ENCODE results near the gene CHPT1.
"Not testable (repeated sequence)": the region's sequence is repeated elsewhere in the genome, so short reads cannot be mapped to it uniquely, and the experiment has no call there.

The CHPT1 gene

GRCh38 chr12:101722392-101722791 lies 25.0 kb downstream of the CHPT1 start:
- no peak for DNase-seq (ENCODE audit: low spot score)

DNA sequence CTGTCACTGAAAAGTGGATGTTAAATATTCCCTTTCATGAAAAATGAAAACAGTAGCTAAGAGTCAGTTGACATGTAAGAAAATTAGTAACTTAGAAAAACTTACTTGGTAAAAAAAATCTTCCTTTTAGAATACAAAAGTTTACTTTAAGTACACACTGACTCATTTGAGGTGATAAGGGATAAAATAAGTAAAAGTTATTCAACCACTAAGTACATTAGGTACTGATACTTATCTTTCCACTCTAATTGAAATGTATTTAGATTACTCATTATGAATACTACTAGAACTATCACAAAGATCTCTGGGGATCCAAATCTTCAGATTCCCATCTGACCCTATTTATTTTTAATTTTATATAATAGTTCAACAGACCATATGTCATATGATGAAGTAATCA lies 29.7 kb downstream of the CHPT1 start:
- DNase-seq (ENCODE audit: low spot score), result no peak

- DNase-seq (ENCODE audit: low spot score), result no peak
Measured at GRCh38 chr12:101729842-101730241, 32.4 kb downstream of the CHPT1 start.

GRCh38 chr12:101732318-101732717 lies 34.9 kb downstream of the CHPT1 start:
- DNase-seq (ENCODE audit: low spot score), result no peak

GRCh38 chr12:101733166-101733565 lies 35.7 kb downstream of the CHPT1 start:
- no peak for DNase-seq (ENCODE audit: low spot score)

GRCh38 chr12:101734482-101734881 lies 37.0 kb downstream of the CHPT1 start:
- not testable (repeated sequence) for DNase-seq (ENCODE audit: low spot score)

DNA sequence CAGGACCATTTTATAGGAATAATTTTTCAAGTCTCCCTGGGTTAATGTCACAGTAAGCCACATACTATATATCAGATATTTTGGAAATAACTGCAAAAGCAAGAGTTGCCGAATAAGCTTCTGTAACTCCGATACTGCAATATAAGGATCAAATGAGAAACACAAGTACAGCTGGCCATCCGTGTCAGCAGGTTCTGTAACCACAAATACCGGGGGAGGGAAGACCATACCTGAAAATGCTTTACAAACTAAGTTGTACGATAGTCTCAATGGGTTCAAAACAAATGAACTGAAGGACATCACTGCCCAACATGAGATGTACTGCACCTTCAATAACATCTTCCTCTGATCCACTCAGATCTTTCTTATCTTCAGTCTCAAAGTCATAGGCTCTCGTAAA lies 40.0 kb downstream of the CHPT1 start:
- no peak for DNase-seq (ENCODE audit: low spot score)

GRCh38 chr12:101738920-101739665 lies 41.7 kb downstream of the CHPT1 start, which contains the start of gene SYCP3:
Gene SYCP3, minus strand, starts transcription at chr12:101739462. Its CDS starts 1,527 bp downstream, at chr12:101737935.
- DNase-seq (ENCODE audit: low spot score), result no peak

- DNase-seq (ENCODE audit: low spot score), result no peak
Measured at GRCh38 chr12:101740566-101740965, 43.1 kb downstream of the CHPT1 start.

DNA sequence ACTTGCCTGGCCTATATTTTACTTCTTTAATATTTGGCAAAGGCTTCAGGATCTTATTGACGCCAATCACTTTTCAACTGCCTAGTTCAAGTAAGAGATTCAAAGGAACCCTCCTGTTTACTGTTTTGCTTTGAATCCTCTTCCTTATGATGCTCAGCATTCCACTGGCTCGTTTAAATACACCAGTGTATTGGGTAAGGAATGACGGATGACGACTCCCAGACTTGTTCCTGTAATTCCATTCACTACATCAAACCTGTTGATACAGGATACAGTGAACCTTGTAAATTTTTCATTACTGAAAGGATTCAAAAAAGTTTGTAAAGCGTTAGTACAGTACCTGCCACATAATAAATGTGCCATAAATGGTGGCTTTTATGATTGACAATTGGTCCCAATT lies 43.5 kb downstream of the CHPT1 start:
- no peak for DNase-seq (ENCODE audit: low spot score)

DNA sequence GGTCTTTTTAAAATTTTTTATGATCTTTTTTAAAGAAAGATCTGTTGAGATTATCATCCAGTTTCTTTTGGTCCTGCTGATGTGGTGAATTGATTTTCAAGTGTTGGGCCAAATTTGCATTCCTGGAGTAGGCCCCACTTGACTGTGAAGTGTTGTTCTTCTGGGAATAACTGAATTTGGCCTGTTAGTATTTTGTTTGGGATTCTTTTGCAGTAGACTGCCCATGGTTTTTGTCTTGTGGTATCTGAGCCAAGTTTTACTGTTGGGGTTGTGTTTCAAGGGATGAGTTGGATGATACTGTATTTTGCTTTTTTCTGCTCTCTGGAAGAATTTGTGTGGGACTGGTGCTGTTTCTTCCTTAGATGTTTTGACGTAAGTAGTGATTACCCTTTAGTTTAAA lies 45.8 kb downstream of the CHPT1 start:
- no peak for DNase-seq (ENCODE audit: low spot score)

GRCh38 chr12:101743724-101744472 lies 46.5 kb downstream of the CHPT1 start:
- DNase-seq (ENCODE audit: low spot score), result no peak

- DNase-seq (ENCODE audit: low spot score), result no peak
Measured at GRCh38 chr12:101745481-101745880, 48.0 kb downstream of the CHPT1 start.

GRCh38 chr12:101746196-101746595 lies 48.8 kb downstream of the CHPT1 start:
- no peak for DNase-seq (ENCODE audit: low spot score)

DNA sequence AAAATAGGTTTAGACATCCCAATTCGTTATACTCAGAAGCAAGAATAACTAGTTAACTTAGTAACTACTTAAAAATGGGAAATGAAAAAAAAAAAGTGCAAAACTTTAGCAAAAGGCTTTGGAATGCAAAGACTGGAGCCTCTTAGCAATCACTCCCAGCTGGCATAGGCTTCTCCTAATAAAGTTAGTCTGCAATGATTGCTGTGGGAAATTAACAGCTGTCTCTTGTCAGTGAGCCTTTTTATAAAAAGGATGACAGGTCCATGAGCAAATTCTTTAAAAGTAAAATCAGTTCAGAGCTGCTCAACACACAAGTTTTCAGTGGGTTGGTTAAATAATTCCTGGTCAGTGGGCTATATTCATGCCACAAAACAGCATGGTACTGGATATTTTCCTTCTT lies 49.2 kb downstream of the CHPT1 start:
- DNase-seq (ENCODE audit: low spot score), result no peak

- DNase-seq (ENCODE audit: low spot score), result no peak
Measured at GRCh38 chr12:101747697-101748096, 50.3 kb downstream of the CHPT1 start.

DNA sequence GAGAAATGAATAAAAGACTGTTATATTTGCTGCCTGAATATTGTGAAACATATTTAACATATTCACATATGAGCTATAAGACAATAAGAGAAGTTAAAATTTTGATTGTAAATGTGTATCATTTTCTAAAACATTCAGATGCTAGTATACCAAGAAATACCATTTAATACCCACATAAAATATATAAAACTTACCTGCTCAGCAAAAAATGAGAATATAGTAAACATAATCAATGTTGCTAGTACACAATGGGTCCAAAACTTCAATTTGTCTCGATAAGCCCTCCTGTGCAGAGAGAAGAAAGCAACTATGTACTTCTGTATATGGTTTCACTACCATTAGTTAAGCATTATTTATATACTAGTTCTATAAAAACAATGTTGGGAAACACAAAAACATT lies 51.5 kb downstream of the CHPT1 start:
- DNase-seq (ENCODE audit: low spot score), result no peak

GRCh38 chr12:101749657-101750056 lies 52.2 kb downstream of the CHPT1 start:
- no peak for DNase-seq (ENCODE audit: low spot score)

DNA sequence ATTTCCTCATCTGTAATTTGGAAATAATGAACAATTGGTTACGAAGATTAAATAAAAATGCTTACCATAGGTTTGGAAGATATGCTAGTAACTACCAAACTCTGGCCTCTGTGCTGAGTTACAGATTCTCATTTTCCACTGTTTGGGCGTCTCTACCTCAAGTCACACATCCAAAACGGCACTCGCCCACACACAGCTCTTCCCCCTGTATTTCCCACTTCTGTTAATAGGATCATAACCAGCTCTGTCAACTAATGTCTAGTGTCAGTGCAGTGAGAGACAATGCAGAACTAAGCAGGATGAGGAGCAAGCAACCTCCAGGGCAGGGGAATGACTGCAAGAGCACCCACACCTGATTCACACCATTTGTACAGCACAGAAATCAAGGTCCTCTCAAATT lies 52.7 kb downstream of the CHPT1 start:
- DNase-seq (ENCODE audit: low spot score), result no peak

GRCh38 chr12:101759396-101760047 lies 62.1 kb downstream of the CHPT1 start:
- DNase-seq (ENCODE audit: low spot score), result peak; percentile 30

DNA sequence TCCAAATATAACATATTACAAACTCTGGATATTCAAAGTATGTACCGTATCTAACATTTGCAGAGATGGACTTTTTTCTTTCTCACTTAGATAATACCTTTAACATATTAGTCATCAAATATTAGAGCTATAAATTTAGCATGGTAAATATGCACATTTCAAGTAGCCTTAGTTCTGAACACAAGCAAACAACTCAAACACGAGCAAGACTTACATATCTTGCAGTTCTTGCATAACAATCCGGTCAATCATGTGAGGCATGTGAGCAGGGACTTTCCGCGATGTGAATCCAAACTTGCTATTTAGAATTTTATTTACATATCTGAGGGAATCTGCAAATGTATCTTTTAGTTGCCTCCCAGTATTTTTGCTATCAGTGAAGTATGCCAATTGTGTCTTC lies 63.9 kb downstream of the CHPT1 start:
- no peak for DNase-seq (ENCODE audit: low spot score)

DNA sequence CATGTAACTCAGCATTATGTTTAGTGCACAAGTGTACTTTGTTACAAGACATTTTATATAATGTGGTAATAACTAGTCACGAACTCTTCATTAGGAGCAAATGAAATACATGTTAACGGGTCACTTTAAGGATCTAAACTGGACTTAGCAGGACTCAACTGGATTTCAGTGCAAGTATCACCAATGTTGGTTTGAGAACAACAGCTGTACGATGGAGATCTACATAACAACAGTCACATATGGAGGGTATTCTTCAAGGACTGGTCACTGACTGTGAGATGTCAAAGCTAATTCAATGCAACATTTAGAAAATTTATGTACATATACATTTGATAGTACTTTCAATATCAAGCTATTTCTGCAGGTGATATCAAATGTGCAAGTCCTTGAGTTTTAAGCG lies 64.3 kb downstream of the CHPT1 start:
- DNase-seq (ENCODE audit: low spot score), result no peak

Measured in hepatic stellate cell (primary cell).